GOT3 (cell line): ENCODE data around the gene RNU6-9.
"Not testable (repeated sequence)": the region's sequence is repeated elsewhere in the genome, so short reads cannot be mapped to it uniquely, and the experiment has no call there.

Source experiments
- DNase-seq: peaks from one replicate; lab custom pipeline; 2025; ENCODE audit warnings: mixed read lengths; lab: John Stamatoyannopoulos, UW

The RNU6-9 gene

GRCh38 chr19:878751-879561, 14.3 kb upstream of the RNU6-9 start:
- DNase-seq: not testable (repeated sequence)

GRCh38 chr19:879711-880438, 13.4 kb upstream of the RNU6-9 start:
- no peak for DNase-seq

GRCh38 chr19:881385-882071, 11.8 kb upstream of the RNU6-9 start:
- DNase-seq: no peak

GRCh38 chr19:882871-883497, 10.3 kb upstream of the RNU6-9 start:
- DNase-seq: no peak

GRCh38 chr19:883661-884211, 9.5 kb upstream of the RNU6-9 start:
- DNase-seq: no peak

GRCh38 chr19:884420-885211, 8.7 kb upstream of the RNU6-9 start:
- DNase-seq: no peak

- DNase-seq: no peak
Measured at GRCh38 chr19:885536-886224, 7.6 kb upstream of the RNU6-9 start.

GRCh38 chr19:887072-887471, 6.2 kb upstream of the RNU6-9 start:
- DNase-seq: no peak

- DNase-seq: no peak
Measured at GRCh38 chr19:887599-887998, 5.7 kb upstream of the RNU6-9 start.

- no peak for DNase-seq
Measured at GRCh38 chr19:888581-889385, 4.5 kb upstream of the RNU6-9 start.

GRCh38 chr19:889662-890295, 3.5 kb upstream of the RNU6-9 start:
- no peak for DNase-seq

GRCh38 chr19:890831-891230, 2.5 kb upstream of the RNU6-9 start:
- no peak for DNase-seq

GRCh38 chr19:891421-892200, 1.7 kb upstream of the RNU6-9 start:
- not testable (repeated sequence) for DNase-seq

GRCh38 chr19:892243-892893, 916 bp upstream of the RNU6-9 start:
- DNase-seq: no peak

GRCh38 chr19:896434-896833, 3.1 kb downstream of the RNU6-9 start:
- no peak for DNase-seq

GRCh38 chr19:896999-897398, 3.7 kb downstream of the RNU6-9 start:
- DNase-seq: no peak

- no peak for DNase-seq
Measured at GRCh38 chr19:897442-898039, 4.3 kb downstream of the RNU6-9 start.
